GM12878 (cell line): ENCODE measurements around the gene CDYL.

Source experiments
- CTCF ChIP-seq, 3 experiments: IDR thresholded peaks in 2 of 3; conservative IDR thresholded peaks in 1 of 3; 2 replicates each; pipeline ENCODE4 v1.5.1; 2011; ENCODE audit warnings: low read depth in 3 of 3, low read length in 3 of 3, mild to moderate bottlenecking in 3 of 3, control low read depth in 2 of 3, moderate library complexity in 2 of 3, inconsistent platforms in 1 of 3, mixed read lengths in 1 of 3; ENCODE audit not compliant: control insufficient read depth in 2 of 3, insufficient read depth in 1 of 3; ENCODE audit errors: extremely low read depth in 1 of 3
- EZH2 ChIP-seq: IDR thresholded peaks from 2 replicates; pipeline ENCODE4 v1.6.1; 2012; ENCODE audit warnings: low read depth, mild to moderate bottlenecking, control low read depth, inconsistent platforms, low read length, borderline replicate concordance; ENCODE audit not compliant: control insufficient read depth
- MAX ChIP-seq: IDR thresholded peaks from 2 replicates; pipeline ENCODE4 v1.6.1; 2012; ENCODE audit warnings: low read depth, low read length, improper control_type of control experiment
- SIN3A ChIP-seq: IDR thresholded peaks from 2 replicates; pipeline ENCODE4 v1.6.1; 2012; ENCODE audit warnings: low read depth, low read length, improper control_type of control experiment
- TF ChIP-seq, protein P1 (sequence below): fragments of 450-650 bp; IDR thresholded peaks from 2 replicates; pipeline ENCODE4 v1.6.1; 2017; ENCODE audit warnings: antibody characterized with exemption, mild to moderate bottlenecking, moderate library complexity
- TF ChIP-seq, protein P2 (sequence below): IDR thresholded peaks from 2 replicates; pipeline ENCODE4 v1.6.1; 2012; ENCODE audit warnings: mild to moderate bottlenecking, low read depth, low read length

- TF ChIP-seq, protein P1, sequence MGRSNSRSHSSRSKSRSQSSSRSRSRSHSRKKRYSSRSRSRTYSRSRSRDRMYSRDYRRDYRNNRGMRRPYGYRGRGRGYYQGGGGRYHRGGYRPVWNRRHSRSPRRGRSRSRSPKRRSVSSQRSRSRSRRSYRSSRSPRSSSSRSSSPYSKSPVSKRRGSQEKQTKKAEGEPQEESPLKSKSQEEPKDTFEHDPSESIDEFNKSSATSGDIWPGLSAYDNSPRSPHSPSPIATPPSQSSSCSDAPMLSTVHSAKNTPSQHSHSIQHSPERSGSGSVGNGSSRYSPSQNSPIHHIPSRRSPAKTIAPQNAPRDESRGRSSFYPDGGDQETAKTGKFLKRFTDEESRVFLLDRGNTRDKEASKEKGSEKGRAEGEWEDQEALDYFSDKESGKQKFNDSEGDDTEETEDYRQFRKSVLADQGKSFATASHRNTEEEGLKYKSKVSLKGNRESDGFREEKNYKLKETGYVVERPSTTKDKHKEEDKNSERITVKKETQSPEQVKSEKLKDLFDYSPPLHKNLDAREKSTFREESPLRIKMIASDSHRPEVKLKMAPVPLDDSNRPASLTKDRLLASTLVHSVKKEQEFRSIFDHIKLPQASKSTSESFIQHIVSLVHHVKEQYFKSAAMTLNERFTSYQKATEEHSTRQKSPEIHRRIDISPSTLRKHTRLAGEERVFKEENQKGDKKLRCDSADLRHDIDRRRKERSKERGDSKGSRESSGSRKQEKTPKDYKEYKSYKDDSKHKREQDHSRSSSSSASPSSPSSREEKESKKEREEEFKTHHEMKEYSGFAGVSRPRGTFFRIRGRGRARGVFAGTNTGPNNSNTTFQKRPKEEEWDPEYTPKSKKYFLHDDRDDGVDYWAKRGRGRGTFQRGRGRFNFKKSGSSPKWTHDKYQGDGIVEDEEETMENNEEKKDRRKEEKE: no peak
- no peak for TF ChIP-seq CTCF (IDR thresholded peaks at IDR 0.05 in 2 of 3, conservative IDR thresholded peaks at IDR 0.05 in 1 of 3; ENCODE audit: control insufficient read depth in 2 of 3, extremely low read depth in 1 of 3, insufficient read depth in 1 of 3, low read depth in 3 of 3, low read length in 3 of 3)
- TF ChIP-seq SIN3A: no peak
- TF ChIP-seq, protein P2, sequence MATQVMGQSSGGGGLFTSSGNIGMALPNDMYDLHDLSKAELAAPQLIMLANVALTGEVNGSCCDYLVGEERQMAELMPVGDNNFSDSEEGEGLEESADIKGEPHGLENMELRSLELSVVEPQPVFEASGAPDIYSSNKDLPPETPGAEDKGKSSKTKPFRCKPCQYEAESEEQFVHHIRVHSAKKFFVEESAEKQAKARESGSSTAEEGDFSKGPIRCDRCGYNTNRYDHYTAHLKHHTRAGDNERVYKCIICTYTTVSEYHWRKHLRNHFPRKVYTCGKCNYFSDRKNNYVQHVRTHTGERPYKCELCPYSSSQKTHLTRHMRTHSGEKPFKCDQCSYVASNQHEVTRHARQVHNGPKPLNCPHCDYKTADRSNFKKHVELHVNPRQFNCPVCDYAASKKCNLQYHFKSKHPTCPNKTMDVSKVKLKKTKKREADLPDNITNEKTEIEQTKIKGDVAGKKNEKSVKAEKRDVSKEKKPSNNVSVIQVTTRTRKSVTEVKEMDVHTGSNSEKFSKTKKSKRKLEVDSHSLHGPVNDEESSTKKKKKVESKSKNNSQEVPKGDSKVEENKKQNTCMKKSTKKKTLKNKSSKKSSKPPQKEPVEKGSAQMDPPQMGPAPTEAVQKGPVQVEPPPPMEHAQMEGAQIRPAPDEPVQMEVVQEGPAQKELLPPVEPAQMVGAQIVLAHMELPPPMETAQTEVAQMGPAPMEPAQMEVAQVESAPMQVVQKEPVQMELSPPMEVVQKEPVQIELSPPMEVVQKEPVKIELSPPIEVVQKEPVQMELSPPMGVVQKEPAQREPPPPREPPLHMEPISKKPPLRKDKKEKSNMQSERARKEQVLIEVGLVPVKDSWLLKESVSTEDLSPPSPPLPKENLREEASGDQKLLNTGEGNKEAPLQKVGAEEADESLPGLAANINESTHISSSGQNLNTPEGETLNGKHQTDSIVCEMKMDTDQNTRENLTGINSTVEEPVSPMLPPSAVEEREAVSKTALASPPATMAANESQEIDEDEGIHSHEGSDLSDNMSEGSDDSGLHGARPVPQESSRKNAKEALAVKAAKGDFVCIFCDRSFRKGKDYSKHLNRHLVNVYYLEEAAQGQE: no peak
- no peak for TF ChIP-seq EZH2
- no peak for TF ChIP-seq MAX
Observed at GRCh38 chr6:4942673-4943009, 166.4 kb downstream of the CDYL start.
